GM15510 (cell line): ENCODE measurements around the gene VSIG8.

Experiments used
- POLR2A ChIP-seq: IDR thresholded peaks from 3 replicates; pipeline ENCODE4 v1.6.1; 2011; ENCODE audit warnings: borderline replicate concordance; ENCODE audit not compliant: insufficient read length; ENCODE audit errors: extremely low read depth

The VSIG8 gene

DNA sequence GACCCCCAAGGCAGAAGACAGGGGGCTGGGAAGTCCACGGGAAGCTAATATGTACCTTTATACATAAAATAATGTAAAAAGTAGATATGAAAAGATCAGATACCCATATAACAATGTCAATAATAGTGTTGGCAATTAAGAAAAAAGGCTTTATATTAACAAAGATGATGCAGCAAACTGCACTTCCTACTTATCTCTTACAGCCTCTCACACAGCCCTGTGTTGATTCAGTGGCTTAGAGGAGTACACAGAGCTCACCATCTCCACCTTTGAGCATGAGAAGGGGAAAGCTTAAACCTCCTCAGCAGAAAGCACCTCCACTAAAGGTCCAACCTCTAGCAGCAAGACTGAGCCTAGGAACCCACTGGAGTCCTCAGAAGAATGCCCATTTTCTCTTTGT is 7.2 kb upstream of the VSIG8 start:
- no peak for TF ChIP-seq POLR2A

DNA sequence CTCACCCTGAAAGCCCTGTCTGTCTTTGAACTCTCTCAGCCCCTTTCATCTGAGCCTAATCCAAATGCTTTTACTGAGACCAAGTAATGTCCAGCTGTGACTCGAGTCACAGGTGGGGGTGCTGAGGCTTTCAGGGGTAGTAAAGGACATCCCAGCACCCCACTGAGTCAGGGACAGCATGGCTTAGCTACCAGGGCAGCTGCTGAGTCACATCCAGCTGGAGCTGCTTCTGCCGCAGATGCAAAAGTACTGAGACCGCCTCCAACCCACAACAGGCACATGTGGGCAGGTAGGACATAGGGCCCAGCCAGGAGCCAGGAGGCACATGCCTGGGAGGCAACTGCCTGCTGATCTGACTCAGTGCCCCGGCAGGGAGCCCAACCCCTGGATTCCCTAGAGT is 6.7 kb upstream of the VSIG8 start:
- TF ChIP-seq POLR2A = no peak

GRCh38 chr1:159868766-159869165 is 6.3 kb upstream of the VSIG8 start:
- TF ChIP-seq POLR2A = no peak

GRCh38 chr1:159867664-159868026 is 5.2 kb upstream of the VSIG8 start:
- no peak for TF ChIP-seq POLR2A

GRCh38 chr1:159866905-159867663 is 4.6 kb upstream of the VSIG8 start:
- TF ChIP-seq POLR2A = no peak

- TF ChIP-seq POLR2A = no peak
Observed at GRCh38 chr1:159866066-159866465, 3.6 kb upstream of the VSIG8 start.

- TF ChIP-seq POLR2A = no peak
Observed at GRCh38 chr1:159864262-159864661, 1.8 kb upstream of the VSIG8 start.

DNA sequence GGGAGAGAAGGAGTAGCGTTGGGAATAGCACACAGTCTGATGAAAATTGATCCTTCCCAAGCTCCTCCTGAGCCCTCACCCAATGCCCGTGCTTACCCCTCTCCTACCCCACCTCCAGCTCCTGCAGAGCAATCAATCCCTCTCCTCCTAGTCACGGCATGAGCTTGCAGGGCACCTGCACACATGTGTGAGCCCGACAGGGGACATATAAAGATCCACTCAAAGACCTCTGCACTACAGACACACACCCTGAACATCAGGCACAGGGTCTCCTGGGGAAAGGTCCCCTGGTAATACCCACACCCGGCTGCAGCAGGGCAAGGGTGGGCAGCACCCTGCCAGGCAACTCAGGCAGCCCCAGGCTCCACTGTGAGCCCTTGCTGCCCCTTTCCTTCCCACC is 426 bp downstream of the VSIG8 start:
- no peak for TF ChIP-seq POLR2A

GRCh38 chr1:159861218-159861617 is 1.2 kb downstream of the VSIG8 start:
- no peak for TF ChIP-seq POLR2A

DNA sequence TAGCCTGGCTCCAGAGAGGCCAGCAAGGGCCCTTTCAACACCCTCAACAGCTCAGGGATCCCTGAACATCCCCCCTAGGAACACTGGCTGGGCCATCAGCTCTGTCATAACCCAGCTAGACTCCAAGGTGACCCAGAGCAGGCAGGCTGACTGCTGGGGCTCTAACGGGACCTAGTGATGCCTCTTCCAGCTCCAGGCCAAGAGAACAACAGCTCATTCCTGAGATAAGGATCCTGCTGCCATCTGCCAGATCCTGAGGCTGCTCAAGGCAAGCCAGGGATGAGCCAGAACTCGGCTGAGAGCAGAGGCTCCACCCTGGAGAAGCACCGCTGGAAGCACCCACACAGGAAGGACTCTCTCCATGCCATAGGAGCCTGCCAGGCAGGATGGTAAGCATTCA is 2.0 kb downstream of the VSIG8 start:
- TF ChIP-seq POLR2A = no peak

- TF ChIP-seq POLR2A = no peak
Observed at GRCh38 chr1:159859767-159860322, 2.6 kb downstream of the VSIG8 start.

- TF ChIP-seq POLR2A = no peak
Observed at GRCh38 chr1:159857889-159858288, 4.6 kb downstream of the VSIG8 start.

DNA sequence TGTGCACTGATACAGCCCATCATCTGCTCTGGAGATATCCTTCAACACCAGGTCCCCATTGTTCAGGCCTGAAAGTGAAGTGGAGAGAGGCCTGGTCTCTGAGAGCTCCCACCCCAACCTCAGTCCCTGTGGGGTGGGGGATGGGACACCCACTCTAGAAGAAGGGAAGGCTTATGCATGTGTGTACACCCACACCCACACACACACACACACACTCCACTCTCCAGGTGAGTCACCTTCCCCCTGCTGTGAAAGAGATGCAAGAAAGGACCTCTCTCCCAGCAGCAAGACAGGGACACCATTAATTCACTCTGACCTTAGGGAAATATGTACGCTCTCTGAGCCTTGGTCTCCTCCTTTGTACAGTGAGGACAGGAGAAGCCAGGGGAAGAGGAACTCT is 5.9 kb downstream of the VSIG8 start:
- TF ChIP-seq POLR2A = no peak

DNA sequence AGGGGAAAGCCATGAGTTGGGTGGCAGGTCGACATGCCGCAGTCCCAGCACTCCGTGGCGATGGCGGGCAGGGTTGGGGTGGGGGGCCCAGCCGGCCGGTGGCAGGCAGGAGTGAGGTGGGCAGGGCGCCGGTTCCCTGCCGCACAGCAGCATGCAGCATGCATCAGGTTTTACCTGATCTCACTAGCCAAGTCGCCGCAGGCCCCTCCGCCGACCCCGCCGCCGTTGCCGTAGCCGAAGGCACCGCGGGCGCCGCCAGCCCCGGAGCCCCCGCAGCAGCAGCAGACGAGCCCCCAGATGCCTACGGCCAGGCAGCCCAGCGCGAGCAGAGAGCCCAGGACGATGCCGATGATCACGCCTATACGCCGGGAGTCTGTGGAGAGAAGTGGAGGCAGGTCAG is 6.7 kb downstream of the VSIG8 start:
- no peak for TF ChIP-seq POLR2A

- TF ChIP-seq POLR2A = no peak
Observed at GRCh38 chr1:159854693-159855192, 7.7 kb downstream of the VSIG8 start.

DNA sequence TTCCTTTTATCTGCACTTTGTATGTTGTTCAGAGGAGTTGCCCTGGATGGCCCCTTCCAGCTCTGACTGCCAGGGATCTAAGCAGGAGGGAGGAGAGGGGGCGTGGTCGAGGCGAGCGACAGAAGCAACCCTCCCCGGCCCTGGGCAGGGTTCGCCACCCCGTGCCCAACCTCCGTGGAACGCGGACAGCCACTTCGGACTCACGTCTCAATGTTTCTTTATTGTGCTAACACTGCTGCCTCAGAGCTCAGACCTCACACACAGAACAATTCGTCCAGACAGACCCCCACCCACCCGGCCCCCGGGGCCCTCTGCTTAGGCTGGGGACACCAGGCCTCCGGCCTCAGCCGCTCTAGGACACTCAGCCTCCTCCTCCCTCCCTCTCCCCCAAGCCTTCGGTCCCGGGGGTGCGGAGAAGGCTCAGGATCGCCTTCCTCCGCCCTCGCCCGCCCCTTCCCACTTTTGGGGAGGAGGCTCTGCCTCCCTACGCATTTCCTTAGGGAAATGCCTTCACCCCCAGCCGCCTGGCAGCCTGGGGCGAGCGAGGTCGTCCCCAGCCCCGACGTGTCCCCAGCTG is 8.3 kb downstream of the VSIG8 start:
- TF ChIP-seq POLR2A = no peak
